ENCODE measurements around the gene UGT3A1. TPM values are rescaled to one million over a fixed set of nuclear protein-coding genes. Genes with fewer than 3 reads are reported as not detected.
"Not testable (repeated sequence)": the region's sequence is repeated elsewhere in the genome, so short reads cannot be mapped to it uniquely, and the experiment has no call there.

Gene UGT3A1
- polyA plus RNA-seq, 1 of the 3 experiments (the other 2 are of a cell fraction) = not detected

DNA sequence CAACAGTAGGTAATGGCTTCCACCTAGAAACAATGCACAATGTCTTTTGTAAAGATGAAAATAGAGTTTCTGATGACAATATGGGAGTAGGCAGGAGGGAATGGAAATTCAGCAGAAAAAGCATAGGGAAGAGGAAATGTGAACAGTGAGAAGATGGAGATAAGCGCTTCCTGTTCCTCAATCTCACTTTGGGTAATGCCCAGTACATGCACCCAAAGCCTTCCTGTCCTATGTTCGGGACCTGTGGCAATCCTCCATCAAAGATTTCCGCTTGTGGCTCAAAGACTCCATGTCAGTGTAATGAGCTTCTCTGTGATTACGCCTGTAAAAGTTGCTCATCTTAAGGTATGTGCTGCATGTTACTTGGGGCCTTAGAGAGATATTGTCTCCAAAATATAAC is 2.7 kb downstream of the UGT3A1 start (continued):
- TF ChIP-seq SIN3A (IDR thresholded peaks at IDR 0.05; ENCODE audit: borderline replicate concordance, low read depth, low read length) (no peak), NRF1 (IDR thresholded peaks at IDR 0.05; ENCODE audit: low read depth, low read length) (no peak), SMC3 (IDR thresholded peaks at IDR 0.05; ENCODE audit: low read depth, low read length) (no peak)

DNA sequence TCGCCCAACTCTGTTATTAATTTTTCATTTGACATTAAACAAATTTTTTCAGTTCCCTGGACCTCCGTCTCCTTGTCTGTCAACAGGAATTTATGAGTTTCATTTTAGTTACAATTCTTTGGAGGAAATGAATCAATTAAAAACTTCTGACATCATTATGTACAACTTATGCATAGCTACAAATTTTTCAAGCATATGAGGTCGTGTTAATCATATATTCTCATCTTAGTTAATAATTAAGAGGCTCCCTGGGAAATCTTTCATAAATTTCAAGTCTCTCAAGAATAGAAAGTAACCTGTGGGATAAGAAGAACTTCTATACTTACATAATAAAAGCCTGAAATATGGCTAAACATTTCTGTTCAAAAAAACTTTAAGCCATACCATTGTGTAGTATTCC is 3.4 kb downstream of the UGT3A1 start:
- DNase-seq = no peak
- no peaks in the 10 kb centered on the region for H3K27me3 ChIP-seq (ENCODE audit: insufficient read depth)
- no peaks in the 10 kb centered on the region for H3K79me2 ChIP-seq (ENCODE audit: insufficient read depth)
- CTCF ChIA-PET = no interaction called here
- no peaks in the 10 kb centered on the region for H3K4me1 ChIP-seq (ENCODE audit: control insufficient read depth in 1 of 2, insufficient read depth in 2 of 2, low read depth in 1 of 2, low read length in 1 of 2)
- no peaks in the 10 kb centered on the region for H3K9me3 ChIP-seq
- no peak overlapping the region for H2AFZ ChIP-seq (ENCODE audit: low read depth)
- POLR2A ChIA-PET = no interaction called here
- no peaks in the 10 kb centered on the region for H4K20me1 ChIP-seq (ENCODE audit: insufficient read depth)
- H3K36me3 ChIP-seq (replicated peaks in 1 of 2; ENCODE audit: control insufficient read depth in 1 of 2, insufficient read depth in 2 of 2, low read length in 1 of 2) = no peaks in the 10 kb centered on the region
- no peak overlapping the region for H3K9ac ChIP-seq
- H3F3A ChIP-seq (replicated peaks; ENCODE audit: insufficient read depth) = no peaks in the 10 kb centered on the region
- TF ChIP-seq, protein P1, sequence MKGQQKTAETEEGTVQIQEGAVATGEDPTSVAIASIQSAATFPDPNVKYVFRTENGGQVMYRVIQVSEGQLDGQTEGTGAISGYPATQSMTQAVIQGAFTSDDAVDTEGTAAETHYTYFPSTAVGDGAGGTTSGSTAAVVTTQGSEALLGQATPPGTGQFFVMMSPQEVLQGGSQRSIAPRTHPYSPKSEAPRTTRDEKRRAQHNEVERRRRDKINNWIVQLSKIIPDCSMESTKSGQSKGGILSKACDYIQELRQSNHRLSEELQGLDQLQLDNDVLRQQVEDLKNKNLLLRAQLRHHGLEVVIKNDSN (IDR thresholded peaks at IDR 0.05; ENCODE audit: borderline replicate concordance, low read depth) = no peak
- TF ChIP-seq MXI1 (IDR thresholded peaks at IDR 0.05; ENCODE audit: low read depth, low read length) (no peak), CHD2 (IDR thresholded peaks at IDR 0.05; ENCODE audit: low read length, partially characterized antibody) (no peak), EZH2phosphoT487 (IDR thresholded peaks at IDR 0.05; ENCODE audit: borderline replicate concordance, low read depth) (no peak)
- WGBS (ENCODE audit: low lambda C conversion rate) = 5% methylated on average over 3 of the region's 3 CpGs
- H3K4me2 ChIP-seq = no peak overlapping the region
- H3K27ac ChIP-seq (ENCODE audit: low read depth in 2 of 2, low read length in 1 of 2) = no peak overlapping the region
- no peak overlapping the region for H3K4me3 ChIP-seq (ENCODE audit: low read depth in 2 of 2, low read length in 1 of 2)
- H3K9me2 ChIP-seq = no peaks in the 10 kb centered on the region

DNA sequence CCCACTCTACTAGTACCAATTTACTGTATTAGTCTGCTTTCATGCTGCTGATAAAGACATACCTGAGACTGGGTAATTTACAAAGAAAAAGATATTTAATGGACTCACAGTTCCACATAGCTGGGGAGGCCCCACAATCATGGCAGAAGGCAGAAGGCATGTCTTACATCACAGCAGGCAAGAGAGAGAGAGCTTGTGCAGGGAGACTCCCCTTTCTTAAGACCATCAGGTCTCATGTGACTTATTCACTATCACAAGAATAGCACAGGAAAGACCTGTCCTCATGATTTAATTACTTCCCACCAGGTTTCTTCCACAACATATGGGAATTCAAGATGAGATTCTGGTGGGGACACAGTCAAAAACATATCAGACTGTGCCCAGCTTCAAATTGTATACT is 11.5 kb downstream of the UGT3A1 start:
- H3K36me3 ChIP-seq (replicated peaks in 1 of 2; ENCODE audit: control insufficient read depth in 1 of 2, insufficient read depth in 2 of 2, low read length in 1 of 2) = no peaks in the 10 kb centered on the region
- no peaks in the 10 kb centered on the region for H3K9me3 ChIP-seq
- no peaks in the 10 kb centered on the region for H3K9me2 ChIP-seq
- H3K27me3 ChIP-seq (ENCODE audit: insufficient read depth) = no peaks in the 10 kb centered on the region
- no peaks in the 10 kb centered on the region for H3F3A ChIP-seq (replicated peaks; ENCODE audit: insufficient read depth)
- H3K79me2 ChIP-seq (ENCODE audit: insufficient read depth) = no peaks in the 10 kb centered on the region
- TF ChIP-seq TEAD4 (IDR thresholded peaks at IDR 0.05; ENCODE audit: borderline replicate concordance, insufficient read depth) (no peak), NFIC (IDR thresholded peaks at IDR 0.05; ENCODE audit: borderline replicate concordance) (no peak), FOXM1 (IDR thresholded peaks at IDR 0.05; ENCODE audit: low read depth) (no peak), RXRA (IDR thresholded peaks at IDR 0.05; ENCODE audit: borderline replicate concordance, low read depth) (no peak)
- TF ChIP-seq, protein P2, sequence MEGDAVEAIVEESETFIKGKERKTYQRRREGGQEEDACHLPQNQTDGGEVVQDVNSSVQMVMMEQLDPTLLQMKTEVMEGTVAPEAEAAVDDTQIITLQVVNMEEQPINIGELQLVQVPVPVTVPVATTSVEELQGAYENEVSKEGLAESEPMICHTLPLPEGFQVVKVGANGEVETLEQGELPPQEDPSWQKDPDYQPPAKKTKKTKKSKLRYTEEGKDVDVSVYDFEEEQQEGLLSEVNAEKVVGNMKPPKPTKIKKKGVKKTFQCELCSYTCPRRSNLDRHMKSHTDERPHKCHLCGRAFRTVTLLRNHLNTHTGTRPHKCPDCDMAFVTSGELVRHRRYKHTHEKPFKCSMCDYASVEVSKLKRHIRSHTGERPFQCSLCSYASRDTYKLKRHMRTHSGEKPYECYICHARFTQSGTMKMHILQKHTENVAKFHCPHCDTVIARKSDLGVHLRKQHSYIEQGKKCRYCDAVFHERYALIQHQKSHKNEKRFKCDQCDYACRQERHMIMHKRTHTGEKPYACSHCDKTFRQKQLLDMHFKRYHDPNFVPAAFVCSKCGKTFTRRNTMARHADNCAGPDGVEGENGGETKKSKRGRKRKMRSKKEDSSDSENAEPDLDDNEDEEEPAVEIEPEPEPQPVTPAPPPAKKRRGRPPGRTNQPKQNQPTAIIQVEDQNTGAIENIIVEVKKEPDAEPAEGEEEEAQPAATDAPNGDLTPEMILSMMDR (IDR thresholded peaks at IDR 0.05) = no peak
- POLR2A ChIA-PET = no interaction called here
- H3K4me1 ChIP-seq (ENCODE audit: control insufficient read depth in 1 of 2, insufficient read depth in 2 of 2, low read depth in 1 of 2, low read length in 1 of 2) = no peaks in the 10 kb centered on the region
- H3K4me3 ChIP-seq (ENCODE audit: low read depth in 2 of 2, low read length in 1 of 2) = no peak overlapping the region
- no peak overlapping the region for H3K4me2 ChIP-seq
- H3K9ac ChIP-seq = no peak overlapping the region
- DNase-seq = no peak
- CTCF ChIA-PET = no interaction called here
- H4K20me1 ChIP-seq (ENCODE audit: insufficient read depth) = no peaks in the 10 kb centered on the region
- no peak overlapping the region for H2AFZ ChIP-seq (ENCODE audit: low read depth)
- no peak overlapping the region for H3K27ac ChIP-seq (ENCODE audit: low read depth in 2 of 2, low read length in 1 of 2)

DNA sequence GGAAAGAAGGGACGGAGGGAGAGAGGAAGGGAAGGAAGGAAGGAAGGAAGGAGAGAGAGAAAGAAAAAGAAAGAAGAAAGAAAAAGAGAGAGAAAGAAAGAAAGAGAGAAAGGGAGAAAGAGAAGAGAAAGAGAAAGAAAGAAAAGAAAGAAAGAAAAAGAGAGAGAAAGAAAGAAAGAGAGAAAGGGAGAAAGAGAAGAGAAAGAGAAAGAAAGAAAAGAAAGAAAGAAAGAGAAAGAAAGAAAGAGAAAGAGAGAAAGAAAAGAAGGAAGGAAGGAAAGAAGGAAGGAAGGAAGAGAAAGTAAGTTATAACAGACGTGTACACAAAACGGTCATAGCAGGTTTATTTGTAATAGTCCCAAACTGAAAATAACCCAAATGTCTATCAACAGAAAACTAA is 14.3 kb downstream of the UGT3A1 start:
- H3K27me3 ChIP-seq (ENCODE audit: insufficient read depth); H4K20me1 ChIP-seq (ENCODE audit: insufficient read depth); H3K9ac ChIP-seq; H3K4me3 ChIP-seq (ENCODE audit: low read depth in 2 of 2, low read length in 1 of 2); CTCF ChIA-PET; H3K79me2 ChIP-seq (ENCODE audit: insufficient read depth); H3K4me1 ChIP-seq (ENCODE audit: control insufficient read depth in 1 of 2, insufficient read depth in 2 of 2, low read depth in 1 of 2, low read length in 1 of 2); H3K27ac ChIP-seq (ENCODE audit: low read depth in 2 of 2, low read length in 1 of 2); H3K4me2 ChIP-seq; H3K9me3 ChIP-seq; H3K36me3 ChIP-seq (replicated peaks in 1 of 2; ENCODE audit: control insufficient read depth in 1 of 2, insufficient read depth in 2 of 2, low read length in 1 of 2); H3F3A ChIP-seq (replicated peaks; ENCODE audit: insufficient read depth); POLR2A ChIA-PET; H3K9me2 ChIP-seq; DNase-seq; H2AFZ ChIP-seq (ENCODE audit: low read depth): not testable (repeated sequence)
- 15% methylated on average over 3 of the region's 3 CpGs for WGBS (ENCODE audit: low lambda C conversion rate)
